Measurements from ENCODE around the gene ZC3H13.
"Not testable (repeated sequence)": the region's sequence is repeated elsewhere in the genome, so short reads cannot be mapped to it uniquely, and the experiment has no call there.

Gene ZC3H13

GRCh38 chr13:45989607-45990006, 62.9 kb downstream of the ZC3H13 start:
- H3K27me3 ChIP-seq (ENCODE audit: low read length) = no peaks in the 10 kb centered on the region
- H3K9ac ChIP-seq (ENCODE audit: low read length) = no peak overlapping the region
- H3K27ac ChIP-seq (ENCODE audit: low read depth, low read length) = no peak overlapping the region
- H3K4me3 ChIP-seq (ENCODE audit: insufficient read depth, low read length, poor library complexity, severe bottlenecking) = no peak overlapping the region
- no peak overlapping the region for H3K4me2 ChIP-seq (ENCODE audit: low read depth, low read length, poor library complexity, severe bottlenecking)
- no peaks in the 10 kb centered on the region for H3K9me3 ChIP-seq (ENCODE audit: insufficient read depth, low read length)
- H2AFZ ChIP-seq (ENCODE audit: low read depth, low read length, severe bottlenecking) = no peak overlapping the region
- no peak for TF ChIP-seq CTCF (IDR thresholded peaks at IDR 0.05; ENCODE audit: insufficient read depth, low read length, poor library complexity, severe bottlenecking)
- TF ChIP-seq EZH2phosphoT487 (conservative IDR thresholded peaks at IDR 0.05; ENCODE audit: low read length) = no peak
- no peaks in the 10 kb centered on the region for H4K20me1 ChIP-seq (ENCODE audit: low read depth, low read length)
- H3K9me2 ChIP-seq (replicated peaks; ENCODE audit: insufficient read depth, low read length) = no peaks in the 10 kb centered on the region
- no peaks in the 10 kb centered on the region for H3F3A ChIP-seq (ENCODE audit: insufficient read depth)
- H3K79me2 ChIP-seq (ENCODE audit: insufficient read depth, low read length) = no peaks in the 10 kb centered on the region
- peaks cover 19% of the 10 kb centered on the region; the same call in 1 of the 2 replicates for H3K36me3 ChIP-seq (ENCODE audit: low read length)

GRCh38 chr13:45981127-45981526, 71.4 kb downstream of the ZC3H13 start:
- H3K4me2 ChIP-seq (ENCODE audit: low read depth, low read length, poor library complexity, severe bottlenecking); H3K9me3 ChIP-seq (ENCODE audit: insufficient read depth, low read length); H3K27ac ChIP-seq (ENCODE audit: low read depth, low read length); H3K9me2 ChIP-seq (replicated peaks; ENCODE audit: insufficient read depth, low read length); H4K20me1 ChIP-seq (ENCODE audit: low read depth, low read length); H3K79me2 ChIP-seq (ENCODE audit: insufficient read depth, low read length); H3K4me3 ChIP-seq (ENCODE audit: insufficient read depth, low read length, poor library complexity, severe bottlenecking); H3F3A ChIP-seq (ENCODE audit: insufficient read depth); H2AFZ ChIP-seq (ENCODE audit: low read depth, low read length, severe bottlenecking); H3K27me3 ChIP-seq (ENCODE audit: low read length); H3K9ac ChIP-seq (ENCODE audit: low read length): not testable (repeated sequence)
- peaks cover 57% of the 10 kb centered on the region for H3K36me3 ChIP-seq (ENCODE audit: low read length)

- no peak overlapping the region for H3K9ac ChIP-seq (ENCODE audit: low read length)
- H3K27me3 ChIP-seq (ENCODE audit: low read length) = no peaks in the 10 kb centered on the region
- no peaks in the 10 kb centered on the region for H3K9me2 ChIP-seq (replicated peaks; ENCODE audit: insufficient read depth, low read length)
- no peak overlapping the region for H2AFZ ChIP-seq (ENCODE audit: low read depth, low read length, severe bottlenecking)
- H3K36me3 ChIP-seq (ENCODE audit: low read length) = peaks cover 42% of the 10 kb centered on the region
- H3K27ac ChIP-seq (ENCODE audit: low read depth, low read length) = no peak overlapping the region
- no peak overlapping the region for H3K4me3 ChIP-seq (ENCODE audit: insufficient read depth, low read length, poor library complexity, severe bottlenecking)
- H3K79me2 ChIP-seq (ENCODE audit: insufficient read depth, low read length) = no peaks in the 10 kb centered on the region
- H4K20me1 ChIP-seq (ENCODE audit: low read depth, low read length) = no peaks in the 10 kb centered on the region
- H3K9me3 ChIP-seq (ENCODE audit: insufficient read depth, low read length) = no peaks in the 10 kb centered on the region
- H3F3A ChIP-seq (ENCODE audit: insufficient read depth) = no peaks in the 10 kb centered on the region
- H3K4me2 ChIP-seq (ENCODE audit: low read depth, low read length, poor library complexity, severe bottlenecking) = no peak overlapping the region
- TF ChIP-seq EZH2phosphoT487 (conservative IDR thresholded peaks at IDR 0.05; ENCODE audit: low read length) = no peak
- TF ChIP-seq CTCF (IDR thresholded peaks at IDR 0.05; ENCODE audit: insufficient read depth, low read length, poor library complexity, severe bottlenecking) = no peak
Observed at GRCh38 chr13:45975337-45975736, 77.2 kb downstream of the ZC3H13 start.

- H3K4me2 ChIP-seq (ENCODE audit: low read depth, low read length, poor library complexity, severe bottlenecking) = no peak overlapping the region
- H3K79me2 ChIP-seq (ENCODE audit: insufficient read depth, low read length) = no peaks in the 10 kb centered on the region
- no peak for TF ChIP-seq EZH2phosphoT487 (conservative IDR thresholded peaks at IDR 0.05; ENCODE audit: low read length)
- TF ChIP-seq CTCF (IDR thresholded peaks at IDR 0.05; ENCODE audit: insufficient read depth, low read length, poor library complexity, severe bottlenecking) = no peak
- H3K9me2 ChIP-seq (replicated peaks; ENCODE audit: insufficient read depth, low read length) = no peaks in the 10 kb centered on the region
- H3K9ac ChIP-seq (ENCODE audit: low read length) = no peak overlapping the region
- peaks cover 36% of the 10 kb centered on the region for H3K36me3 ChIP-seq (ENCODE audit: low read length)
- H2AFZ ChIP-seq (ENCODE audit: low read depth, low read length, severe bottlenecking) = no peak overlapping the region
- no peaks in the 10 kb centered on the region for H3F3A ChIP-seq (ENCODE audit: insufficient read depth)
- H4K20me1 ChIP-seq (ENCODE audit: low read depth, low read length) = no peaks in the 10 kb centered on the region
- no peaks in the 10 kb centered on the region for H3K9me3 ChIP-seq (ENCODE audit: insufficient read depth, low read length)
- H3K27me3 ChIP-seq (ENCODE audit: low read length) = no peaks in the 10 kb centered on the region
- H3K27ac ChIP-seq (ENCODE audit: low read depth, low read length) = no peak overlapping the region
- H3K4me3 ChIP-seq (ENCODE audit: insufficient read depth, low read length, poor library complexity, severe bottlenecking) = no peak overlapping the region
Observed at GRCh38 chr13:45974500-45974899, 78.0 kb downstream of the ZC3H13 start.

Measured in SU-DHL-6 (cell line).